Measurements from ENCODE around the gene HIPK4.

HIPK4 gene

DNA sequence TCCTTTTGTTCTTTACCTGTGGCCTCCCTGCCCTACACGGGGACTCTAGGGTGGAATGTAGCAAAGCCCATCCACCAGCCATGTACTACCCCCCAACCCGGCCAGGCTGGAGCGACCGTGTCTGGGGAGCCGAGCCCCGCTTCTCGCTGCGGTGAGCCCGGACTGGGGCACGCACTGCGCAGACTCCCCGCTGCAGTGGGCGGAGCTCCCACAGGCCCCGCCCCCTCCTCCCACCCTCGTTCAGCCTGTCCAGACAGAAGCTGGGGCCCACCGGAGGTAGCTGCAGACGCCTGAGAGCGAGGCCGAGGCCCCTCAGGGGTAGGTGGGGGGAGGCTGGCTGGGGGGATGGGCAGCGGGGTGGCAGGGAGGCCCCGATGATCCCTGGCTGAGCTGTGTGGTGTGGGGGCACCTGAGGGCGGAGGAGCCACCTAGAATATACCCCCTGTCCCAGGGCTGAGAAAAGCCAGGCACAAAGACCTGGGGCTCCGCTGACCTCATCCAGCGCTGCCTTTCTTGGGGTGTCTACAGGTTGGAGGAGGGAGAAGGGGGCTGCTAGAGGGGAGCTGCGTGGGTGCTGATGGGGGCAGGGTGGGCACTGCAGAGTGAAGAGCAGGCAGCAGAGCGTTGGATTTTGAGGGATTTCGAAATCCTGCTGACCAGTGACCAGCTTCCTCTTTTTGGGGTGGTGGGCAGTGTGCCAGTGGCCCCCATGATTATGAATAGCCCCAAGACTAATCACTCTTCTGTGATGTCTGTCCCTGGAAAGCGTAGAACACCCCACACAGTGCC is 24.2 kb downstream of the HIPK4 start:
- DNase-seq = no peak

DNA sequence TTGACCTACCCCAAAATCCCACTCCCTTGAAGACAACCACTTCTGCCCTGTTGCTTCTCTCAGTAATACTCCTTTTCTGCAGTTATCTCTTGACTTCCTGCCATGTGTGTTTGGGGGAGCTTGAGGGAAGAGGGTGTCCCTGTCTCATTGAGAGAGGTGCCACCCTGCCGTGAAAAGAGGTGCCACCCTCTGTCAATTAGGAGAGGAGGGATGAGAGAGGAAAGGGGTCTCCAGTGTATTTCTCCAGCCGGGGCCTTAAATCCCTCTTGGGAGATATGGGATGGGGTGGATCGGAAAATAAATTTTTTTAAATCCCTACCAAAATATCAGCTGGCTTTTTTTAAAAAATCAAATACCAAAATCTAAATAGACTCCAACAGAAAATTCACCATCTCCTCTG is 25.0 kb downstream of the HIPK4 start:
- no peak for DNase-seq

- DNase-seq = no peak
Measured at GRCh38 chr19:40363069-40363468, 26.9 kb downstream of the HIPK4 start.

- no peak for DNase-seq
Measured at GRCh38 chr19:40362160-40362559, 27.8 kb downstream of the HIPK4 start.

DNA sequence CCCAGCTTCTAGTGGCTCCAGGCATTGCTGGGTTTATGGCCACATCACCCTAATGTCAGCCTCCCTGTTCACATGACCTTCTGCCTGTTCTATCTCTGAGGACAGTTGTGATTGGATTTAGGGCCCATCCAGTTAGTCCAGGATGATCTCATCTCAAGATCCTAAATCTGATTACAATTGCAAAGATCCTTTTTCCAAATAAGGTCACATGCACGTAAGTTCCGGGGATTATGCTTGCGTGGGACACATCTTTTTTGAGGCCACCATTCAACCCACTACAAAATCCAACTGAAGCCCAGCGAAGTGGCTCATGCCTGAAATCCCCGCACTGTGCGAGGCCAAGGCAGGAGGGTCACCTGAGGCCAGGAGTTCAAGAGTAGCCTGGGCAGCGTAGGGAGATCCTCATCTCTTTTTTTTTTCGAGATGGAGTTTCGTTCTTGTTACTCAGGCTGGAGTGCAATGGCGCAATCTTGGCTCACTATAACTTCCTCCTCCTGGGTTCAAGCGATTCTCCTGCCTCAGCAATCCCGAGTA is 29.2 kb downstream of the HIPK4 start:
- no peak for DNase-seq

GRCh38 chr19:40360020-40360707 is 29.8 kb downstream of the HIPK4 start:
- no peak for DNase-seq

DNA sequence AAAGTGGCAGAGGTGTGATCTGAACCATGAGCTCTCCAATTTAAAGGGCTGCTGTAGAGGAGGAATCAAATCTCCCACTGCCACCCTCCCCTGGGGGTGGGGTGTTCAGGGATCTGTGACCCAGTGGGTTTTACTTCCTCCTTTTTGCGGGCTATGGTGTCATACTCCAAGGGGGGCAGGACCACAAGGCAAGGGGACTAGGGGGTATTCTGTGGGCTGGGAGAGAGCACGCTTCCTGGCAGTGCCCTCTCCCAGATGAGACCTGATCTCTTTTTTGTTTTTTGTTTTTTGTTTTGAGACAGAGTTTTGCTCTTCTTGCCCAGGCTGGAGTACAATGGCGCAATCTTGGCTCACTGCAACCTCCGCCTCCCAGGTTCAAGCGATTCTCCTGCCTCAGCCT is 31.2 kb downstream of the HIPK4 start:
- DNase-seq = peak; percentile 47

GRCh38 chr19:40357640-40358039 is 32.3 kb downstream of the HIPK4 start:
- no peak for DNase-seq

GRCh38 chr19:40356681-40357595 is 33.0 kb downstream of the HIPK4 start:
- no peak for DNase-seq

DNA sequence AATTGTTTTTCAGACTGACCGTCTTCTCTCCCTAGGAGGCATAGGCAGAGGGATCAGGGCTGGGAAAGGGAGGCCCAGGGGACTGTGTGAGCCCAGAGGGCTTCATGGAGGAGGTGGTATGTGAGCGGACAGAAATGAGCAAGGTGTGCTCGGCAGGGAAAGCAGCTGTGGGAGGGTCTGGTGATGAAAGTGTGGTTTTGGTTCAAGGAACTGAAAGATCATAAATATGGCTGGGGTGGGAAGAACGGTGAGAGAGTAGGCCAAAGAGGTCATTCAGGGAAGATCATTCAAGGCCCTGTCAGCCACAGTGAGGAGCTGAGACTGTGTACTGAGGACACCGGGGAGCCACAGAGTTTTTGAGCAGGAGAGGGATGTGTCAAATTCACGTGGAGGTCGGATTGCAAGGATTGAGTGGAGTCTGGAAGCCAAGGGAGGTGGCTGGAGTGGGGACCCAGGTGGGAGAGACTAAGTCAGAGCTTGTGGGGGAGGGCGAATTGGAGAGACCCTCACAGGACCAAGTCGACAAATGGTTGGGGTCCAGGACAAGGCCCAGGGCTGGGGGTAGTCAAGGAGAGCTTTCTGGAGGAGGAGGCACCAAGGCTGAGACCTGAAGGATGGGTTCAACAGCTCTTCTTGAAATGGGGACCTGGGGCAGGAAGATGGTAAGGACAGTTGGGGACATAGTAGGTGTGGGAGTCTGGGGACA is 33.9 kb downstream of the HIPK4 start:
- no peak for DNase-seq

DNA sequence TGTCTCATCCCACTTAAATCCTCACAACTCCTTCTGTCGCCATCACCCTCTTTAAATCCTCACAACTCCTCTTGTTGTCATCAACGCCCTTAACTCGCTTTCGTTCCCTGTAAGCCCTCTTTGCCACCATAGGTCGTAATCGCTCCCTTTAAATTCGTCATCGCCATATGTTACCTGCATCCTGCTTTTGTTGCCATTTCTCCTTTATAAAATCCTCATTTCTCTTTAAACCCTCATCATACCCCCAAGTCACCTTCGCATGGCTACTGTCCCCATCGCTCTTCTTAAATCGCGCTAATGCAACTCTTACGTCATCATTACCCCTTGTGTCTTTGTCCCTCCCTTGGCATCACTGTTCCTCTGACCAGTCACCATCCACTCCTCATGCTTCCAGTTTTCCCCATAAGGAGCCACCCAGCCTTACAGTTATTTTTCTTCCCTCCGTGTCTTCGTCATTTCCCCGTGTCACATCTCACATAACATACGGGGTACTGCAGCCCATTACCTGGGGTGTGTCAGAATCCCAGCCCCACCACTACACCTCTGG is 40.9 kb downstream of the HIPK4 start:
- no peak for DNase-seq

DNA sequence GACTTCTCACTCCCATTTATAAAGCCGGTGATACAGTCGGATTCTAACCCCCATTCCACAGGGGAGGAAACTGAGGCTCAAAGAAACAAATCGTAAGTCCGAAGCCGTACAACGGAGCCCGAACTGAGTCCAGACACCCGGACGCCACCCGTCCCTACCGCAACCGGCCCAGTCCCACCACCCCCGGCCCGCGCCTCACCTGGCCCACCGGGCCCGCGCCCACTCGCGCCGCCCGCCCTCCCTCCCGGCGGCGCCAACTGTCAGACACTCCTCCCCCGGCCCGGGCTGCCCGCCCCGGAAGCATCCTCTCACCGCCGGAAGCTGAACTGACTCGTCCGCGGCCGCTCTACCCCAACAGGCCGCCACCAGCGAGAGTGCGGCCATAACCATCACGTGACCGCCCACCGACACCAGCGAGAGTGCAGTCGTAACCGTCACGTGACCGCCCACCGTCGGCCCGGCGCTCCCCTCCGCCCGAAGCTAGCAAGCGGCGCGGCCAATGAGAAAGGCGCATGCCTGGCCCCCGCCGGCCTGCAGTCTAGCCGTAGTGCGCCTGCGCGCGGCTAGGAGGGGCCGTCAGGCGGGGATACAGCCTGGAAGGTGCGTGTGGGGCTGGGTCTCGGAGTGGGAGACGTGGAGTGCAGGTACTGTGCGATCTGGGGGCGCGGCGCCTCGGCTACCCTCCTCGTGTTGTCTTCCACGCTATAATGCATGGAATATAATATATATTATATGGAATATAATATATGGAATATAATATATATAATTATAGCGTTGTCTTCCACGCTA is 41.7 kb downstream of the HIPK4 start, which contains the start of the genes C19orf47 and PLD3:
TSS of gene C19orf47 (minus strand) at position 273 of the 789 bp plus-strand sequence. CDS start 6,540 bp downstream, outside the sequence.
TSS of gene PLD3 (plus strand) at position 571 of the 789 bp plus-strand sequence. CDS start 17,789 bp downstream, outside the sequence.
- DNase-seq = peak; percentile 88

DNA sequence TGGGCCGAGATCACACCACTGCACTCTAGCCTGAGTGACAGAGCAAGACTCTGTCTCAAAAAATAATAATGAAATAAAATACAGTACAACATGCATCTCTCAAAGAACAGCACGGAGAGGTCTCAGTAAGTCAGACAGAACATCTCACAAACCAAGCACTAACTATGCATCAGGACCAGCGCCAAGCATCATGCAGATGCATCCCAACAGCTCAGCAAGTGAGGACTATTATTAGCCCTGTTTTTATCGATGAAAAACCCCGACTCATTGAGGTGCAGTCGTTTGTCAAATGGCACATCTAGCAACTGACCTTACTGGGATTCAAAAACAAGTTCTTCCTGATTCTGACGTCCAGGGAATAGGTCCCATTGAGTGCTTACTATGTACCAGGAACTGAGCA is 45.6 kb downstream of the HIPK4 start:
- no peak for DNase-seq

GRCh38 chr19:40342644-40343311 is 47.2 kb downstream of the HIPK4 start:
- no peak for DNase-seq

DNA sequence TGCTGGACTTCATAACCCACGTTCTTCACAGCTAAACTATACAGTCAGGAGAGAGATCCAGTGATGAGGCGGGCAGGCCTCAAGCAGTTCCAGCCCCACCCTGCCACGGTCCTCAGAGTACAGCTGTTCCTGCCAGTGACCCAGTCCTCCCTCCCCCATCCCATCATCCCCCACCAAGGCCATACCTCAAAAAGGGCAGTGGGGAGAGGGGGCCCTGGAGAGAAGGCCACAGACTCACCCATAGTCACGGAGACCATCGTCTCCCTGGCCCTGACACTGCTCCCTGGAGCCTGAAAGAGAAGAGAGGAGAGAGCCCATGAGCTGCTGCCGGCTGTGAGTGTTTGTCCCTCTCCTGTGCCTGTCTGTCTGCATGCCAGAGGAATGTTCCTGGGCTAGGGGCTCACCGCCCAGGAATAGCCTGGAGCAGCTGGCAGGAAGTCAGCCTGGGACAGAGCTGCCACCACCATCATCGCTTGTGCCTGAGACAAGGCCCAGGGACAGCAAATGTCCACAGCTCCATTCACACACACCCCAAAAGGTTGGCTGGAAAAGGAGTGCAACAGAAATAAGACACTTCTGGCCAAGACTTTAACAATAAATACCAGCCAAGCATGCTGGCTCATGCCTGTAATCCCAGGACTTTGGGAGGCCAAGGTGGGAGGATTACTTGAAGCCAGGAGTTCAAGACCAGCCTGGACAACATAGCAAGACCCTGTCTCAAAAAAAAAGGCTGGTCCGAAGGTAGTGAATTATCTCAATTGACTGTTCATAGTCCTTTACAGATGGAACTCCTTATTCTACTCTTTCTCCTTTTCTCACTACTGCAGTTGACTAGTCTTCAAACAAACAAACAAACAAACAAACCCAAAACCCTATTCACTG is 48.1 kb downstream of the HIPK4 start:
- no peak for DNase-seq

DNA sequence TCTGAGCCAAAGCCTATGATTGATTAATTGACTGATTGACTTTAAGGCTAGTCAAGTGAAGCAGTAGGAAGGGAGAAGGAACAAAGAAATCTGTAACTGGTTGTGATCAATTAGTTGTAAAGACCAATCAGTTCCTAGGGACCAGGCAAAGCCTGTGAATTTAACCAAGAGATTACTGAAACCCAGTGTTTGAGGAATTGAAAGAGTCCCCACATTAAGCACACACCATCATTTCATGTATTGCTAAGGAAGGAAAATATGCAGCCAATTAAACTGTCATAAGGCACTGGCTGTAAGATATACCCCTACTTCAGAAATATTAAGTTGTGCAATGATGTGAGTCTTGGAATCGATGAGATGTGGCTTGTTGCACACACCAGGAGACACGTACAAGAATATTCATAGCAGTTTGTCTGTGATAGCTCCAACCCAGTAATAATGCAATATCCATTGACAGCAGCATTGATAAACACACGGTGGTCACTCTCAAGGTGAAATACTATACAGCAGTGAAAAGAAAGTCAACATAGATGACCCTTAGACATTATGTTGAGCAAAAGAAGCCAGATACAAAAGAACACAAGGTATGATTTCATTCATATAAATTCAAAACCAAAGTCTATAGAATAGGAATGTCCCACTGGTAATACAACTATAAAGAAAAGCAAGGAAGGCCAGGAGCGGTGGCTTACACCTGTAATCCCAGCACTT is 50.8 kb downstream of the HIPK4 start:
- no peak for DNase-seq

DNA sequence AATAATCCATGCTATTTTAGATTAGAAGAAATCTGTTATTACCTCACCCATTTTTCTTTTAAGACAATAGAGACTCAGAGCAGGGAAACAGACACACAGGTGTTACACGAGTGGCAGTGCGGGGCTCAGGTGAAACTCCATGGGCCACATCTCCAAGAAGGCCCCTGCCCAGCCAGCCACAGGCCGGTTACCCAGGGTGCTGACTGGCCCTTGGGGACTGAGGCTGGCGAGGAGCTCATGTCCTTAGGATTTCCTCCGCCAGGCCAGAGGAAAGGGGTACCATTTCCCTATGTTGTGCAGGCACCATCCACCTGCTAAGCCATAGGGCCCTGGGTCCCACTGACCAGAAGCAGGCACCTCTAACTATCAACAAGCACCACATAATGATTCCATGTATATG is 52.4 kb downstream of the HIPK4 start:
- no peak for DNase-seq

DNA sequence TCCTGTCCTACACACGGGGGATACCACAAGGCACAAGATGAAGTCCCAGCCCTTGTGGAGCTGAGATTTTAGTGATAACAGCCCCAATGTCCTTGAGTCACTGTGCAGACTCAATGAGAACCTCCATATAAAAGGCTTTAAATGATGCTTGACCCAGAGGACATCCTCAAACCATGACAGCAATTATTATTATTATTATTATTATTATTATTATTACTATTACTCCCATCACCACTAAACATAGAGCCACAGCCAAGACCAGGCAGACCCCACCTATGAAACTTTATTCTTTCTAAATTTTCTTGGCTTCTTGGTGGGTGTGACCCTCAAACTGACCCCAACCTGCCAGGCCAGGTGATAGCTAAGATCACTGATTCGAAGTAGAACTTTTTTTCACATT is 52.9 kb downstream of the HIPK4 start:
- DNase-seq = no peak

GRCh38 chr19:40336601-40336900 is 53.4 kb downstream of the HIPK4 start:
- no peak for DNase-seq
